ENCODE results near the gene PKLR.

GRCh38 chr1:155278689-155279160 is 22.5 kb downstream of the PKLR start:
- TF ChIP-seq CTCF (IDR thresholded peaks at IDR 0.05 in 8 of 11, conservative IDR thresholded peaks at IDR 0.05 in 3 of 11) (no peak), POLR2A (IDR thresholded peaks at IDR 0.05) (no peak)

Measured in spleen (tissue), 7 donors.